ENCODE data around the gene TKT.

DNA sequence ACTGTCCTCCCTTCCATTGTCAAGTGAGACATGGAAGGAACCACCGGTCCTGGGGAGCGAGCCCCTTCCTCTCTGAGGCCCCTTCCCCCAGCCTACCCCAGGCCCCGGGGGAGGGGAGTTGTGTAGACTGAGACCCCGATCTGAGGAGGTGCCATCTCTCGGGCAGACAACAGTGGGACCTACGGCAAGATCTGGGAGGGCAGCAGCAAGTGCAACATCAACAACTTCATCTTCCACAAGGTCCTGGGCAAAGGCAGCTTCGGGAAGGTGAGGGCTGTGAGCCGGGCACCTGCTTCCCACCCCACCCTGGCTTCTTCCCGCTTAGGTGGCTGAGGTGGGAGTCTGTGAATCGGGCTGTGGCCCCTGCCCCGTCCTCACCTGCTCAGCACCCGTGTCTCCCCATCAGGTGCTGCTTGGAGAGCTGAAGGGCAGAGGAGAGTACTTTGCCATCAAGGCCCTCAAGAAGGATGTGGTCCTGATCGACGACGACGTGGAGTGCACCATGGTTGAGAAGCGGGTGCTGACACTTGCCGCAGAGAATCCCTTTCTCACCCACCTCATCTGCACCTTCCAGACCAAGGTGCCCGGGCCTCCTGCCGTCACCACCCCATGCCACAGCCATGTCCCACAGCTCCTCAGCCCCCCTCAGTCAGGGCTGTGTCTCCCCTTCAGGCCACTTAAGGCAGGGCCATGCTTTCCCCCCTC is 69.9 kb downstream of the TKT start:
- TF ChIP-seq, protein P1, sequence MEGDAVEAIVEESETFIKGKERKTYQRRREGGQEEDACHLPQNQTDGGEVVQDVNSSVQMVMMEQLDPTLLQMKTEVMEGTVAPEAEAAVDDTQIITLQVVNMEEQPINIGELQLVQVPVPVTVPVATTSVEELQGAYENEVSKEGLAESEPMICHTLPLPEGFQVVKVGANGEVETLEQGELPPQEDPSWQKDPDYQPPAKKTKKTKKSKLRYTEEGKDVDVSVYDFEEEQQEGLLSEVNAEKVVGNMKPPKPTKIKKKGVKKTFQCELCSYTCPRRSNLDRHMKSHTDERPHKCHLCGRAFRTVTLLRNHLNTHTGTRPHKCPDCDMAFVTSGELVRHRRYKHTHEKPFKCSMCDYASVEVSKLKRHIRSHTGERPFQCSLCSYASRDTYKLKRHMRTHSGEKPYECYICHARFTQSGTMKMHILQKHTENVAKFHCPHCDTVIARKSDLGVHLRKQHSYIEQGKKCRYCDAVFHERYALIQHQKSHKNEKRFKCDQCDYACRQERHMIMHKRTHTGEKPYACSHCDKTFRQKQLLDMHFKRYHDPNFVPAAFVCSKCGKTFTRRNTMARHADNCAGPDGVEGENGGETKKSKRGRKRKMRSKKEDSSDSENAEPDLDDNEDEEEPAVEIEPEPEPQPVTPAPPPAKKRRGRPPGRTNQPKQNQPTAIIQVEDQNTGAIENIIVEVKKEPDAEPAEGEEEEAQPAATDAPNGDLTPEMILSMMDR (conservative IDR thresholded peaks at IDR 0.05; ENCODE audit: low read depth, low read length) = no peak
- TF ChIP-seq POLR2A (IDR thresholded peaks at IDR 0.05; ENCODE audit: low read depth, low read length) = no peak

All from IMR-90 (cell line).